Activated CD4-positive, alpha-beta T cell treated with anti-CD3 and anti-CD28 coated beads for 36 hours (primary cell): ENCODE results near the gene COQ4. TPM values are rescaled to one million over a fixed set of nuclear protein-coding genes. Genes with fewer than 3 reads are reported as not detected.
"Not testable (repeated sequence)": the region's sequence is repeated elsewhere in the genome, so short reads cannot be mapped to it uniquely, and the experiment has no call there.

Experiments used
- ATAC-seq: fragments of 200-7000 bp; cut with Tn5 transposase; one replicate; pipeline ENCODE4 v1.10.0; 2021; ENCODE audit warnings: mild to moderate bottlenecking, moderate library complexity
- CTCF ChIA-PET: fragments of 350-600 bp; sonication (Branson Sonifier 250); formaldehyde crosslinking; loops from one replicate; lab custom pipeline; 2021; ENCODE audit warnings: antibody characterized with exemption; lab: Charles Lee
- POLR2A ChIA-PET: fragments of 350-600 bp; sonication (Branson Sonifier 250); formaldehyde crosslinking; loops from one replicate; lab custom pipeline; 2021; ENCODE audit warnings: antibody characterized with exemption, inconsistent platforms; lab: Charles Lee
- DNase-seq: peaks from one replicate; pipeline ENCODE4 v3.0.0-alpha.2; 2020
- H3K27ac Mint-ChIP-seq: one replicate; pipeline ENCODE4 v1.8.0; 2021; ENCODE audit warnings: mixed read lengths
- H3K27me3 Mint-ChIP-seq: one replicate; pipeline ENCODE4 v1.8.0; 2021; ENCODE audit warnings: mixed read lengths
- H3K36me3 Mint-ChIP-seq: one replicate; pipeline ENCODE4 v1.8.0; 2021; ENCODE audit warnings: low read depth, mixed read lengths
- H3K4me1 Mint-ChIP-seq: one replicate; pipeline ENCODE4 v1.8.0; 2021; ENCODE audit warnings: mixed read lengths
- H3K4me3 Mint-ChIP-seq: one replicate; pipeline ENCODE4 v1.8.0; 2021; ENCODE audit warnings: mild to moderate bottlenecking, moderate library complexity, mixed read lengths
- H3K9me3 Mint-ChIP-seq: one replicate; pipeline ENCODE4 v1.8.0; 2021; ENCODE audit warnings: low read depth, mixed read lengths
- intact Hi-C, 2 experiments: fragments of 100-400 bp; cut with DNase I in 1 of 2; cut with micrococcal nuclease in 1 of 2; formaldehyde crosslinking; loops; one replicate each; pipeline versions ENCODE4 v1.14.2 to v1.15.1; 2022 to 2024; cut with DNase I, micrococcal nuclease
- total RNA-seq, 2 experiments: library from RNA; stranded (reverse); gene quantifications; one replicate each; pipeline ENCODE4 v1.2.3, GENCODE V29; 2021

The COQ4 gene
- total RNA-seq, 2 experiments from 2014 or later: 32.1 to 38.8 TPM

DNA sequence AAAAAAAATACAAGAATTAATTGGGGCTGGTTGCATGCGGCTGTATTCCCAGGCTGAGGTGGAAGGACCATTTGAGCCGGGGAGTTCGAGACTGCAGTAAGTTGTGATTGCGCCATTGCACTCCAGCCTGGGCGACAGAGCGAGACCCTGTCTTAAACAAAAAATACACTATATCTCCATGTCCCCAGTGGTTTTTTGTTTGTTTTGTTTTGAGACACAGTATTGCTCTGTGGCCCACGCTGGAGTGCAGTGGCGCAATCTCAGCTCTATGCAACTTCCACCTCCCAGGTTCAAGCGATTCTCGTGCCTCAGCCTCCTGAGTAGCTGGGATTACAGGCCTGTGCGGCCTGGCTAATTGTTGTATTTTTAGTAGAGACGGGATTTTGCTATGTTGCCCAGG, 1.2 kb downstream of the COQ4 start:
- H3K9me3 Mint-ChIP-seq: no peaks in the 10 kb centered on the region
- CTCF ChIA-PET: interaction anchor here (0.9 to 2.0 kb wide), 2 partner anchors 18 to 29 kb away, joined by 3 to 9 read pairs; no protein-coding TSS in a partner anchor

DNA sequence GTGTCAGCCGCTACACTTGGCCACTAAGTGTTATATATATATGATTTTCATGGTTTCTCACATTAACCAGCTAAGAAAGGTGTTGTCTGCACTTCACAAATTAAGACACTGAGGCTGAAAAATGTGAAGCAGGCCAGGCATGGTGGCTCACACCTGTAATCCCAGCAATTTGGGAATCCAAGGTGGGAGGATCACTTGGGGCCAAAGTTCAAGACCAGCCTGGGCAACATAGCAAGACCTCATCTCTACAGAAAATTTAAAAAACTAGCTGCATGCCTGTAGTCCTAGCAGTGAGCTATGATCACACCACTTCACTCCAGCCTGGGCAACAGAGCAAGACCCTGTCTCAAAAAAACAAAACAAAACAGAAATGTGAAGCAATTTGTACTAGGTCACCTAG, 1.8 kb downstream of the COQ4 start:
- no peaks in the 10 kb centered on the region for H3K27me3 Mint-ChIP-seq
- no peak for DNase-seq
- intact Hi-C loops: loop anchor here (5.0 kb wide), 3 partner anchors 132 to 607 kb away; partner anchors contain the start of genes CIZ1 (in 1 of the 2), PTGES2 (in 1 of the 2), PTRH1 (in 1 of the 2) and TTC16 (in 1 of the 2)
- POLR2A ChIA-PET: interaction anchor here (0.7 kb wide), 2 partner anchors 25 to 38 kb away, joined by 3 read pairs; no protein-coding TSS in a partner anchor
- CTCF ChIA-PET: interaction anchor here (0.7 to 2.0 kb wide), 3 partner anchors 17 to 46 kb away, joined by 3 to 9 read pairs (median 4); no protein-coding TSS in a partner anchor
- H3K4me3 Mint-ChIP-seq: peak overlapping the region; percentile 87
- H3K27ac Mint-ChIP-seq: no peak overlapping the region
- H3K9me3 Mint-ChIP-seq: no peaks in the 10 kb centered on the region
- no peak for ATAC-seq
- peaks cover 19% of the 10 kb centered on the region for H3K36me3 Mint-ChIP-seq
- H3K4me1 Mint-ChIP-seq: peaks cover 19% of the 10 kb centered on the region

More for the DNA sequence above, 1.2 kb downstream of the COQ4 start:
- peaks cover 19% of the 10 kb centered on the region for H3K4me1 Mint-ChIP-seq
- H3K27ac Mint-ChIP-seq: peak overlapping the region; percentile 88
- no peak for DNase-seq
- POLR2A ChIA-PET: interaction anchor here (0.7 kb wide), 1 partner anchor 39 kb away, joined by 3 read pairs; no protein-coding TSS in a partner anchor
- no peak for ATAC-seq
- peak overlapping the region; percentile 87 for H3K4me3 Mint-ChIP-seq
- peaks cover 19% of the 10 kb centered on the region for H3K36me3 Mint-ChIP-seq
- intact Hi-C loops: loop anchor here (1.0 to 5.0 kb wide), 5 partner anchors 17 to 1303 kb away; partner anchors contain the start of genes CIZ1 (in 1 of the 2), NTMT1 (in 1 of the 2), PTGES2 (in 1 of the 2) and PTRH1 (in 1 of the 2)
- H3K27me3 Mint-ChIP-seq: no peaks in the 10 kb centered on the region

DNA sequence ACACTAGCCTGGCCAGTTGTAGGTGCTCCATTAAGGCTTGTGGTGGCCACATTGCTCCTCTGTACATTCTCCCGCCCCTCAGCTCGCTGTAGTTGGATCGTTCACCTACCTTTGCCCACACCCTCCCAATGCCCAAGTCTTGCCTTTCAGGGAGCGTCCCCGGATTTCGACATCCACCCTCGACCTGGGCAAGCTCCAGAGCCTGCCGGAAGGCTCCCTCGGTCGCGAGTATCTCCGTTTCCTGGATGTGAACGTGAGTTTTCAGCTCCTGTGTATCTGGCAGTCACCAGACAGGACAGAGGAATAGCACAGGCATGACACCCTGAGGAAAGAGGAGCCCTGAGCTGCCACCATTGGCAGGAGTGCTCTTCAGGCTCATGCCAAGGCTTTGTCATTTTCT, 3.0 kb downstream of the COQ4 start:
- H3K27ac Mint-ChIP-seq: peak overlapping the region; percentile 10
- DNase-seq (no peak), ATAC-seq (no peak)
- intact Hi-C loops: no loop called here
- H3K9me3 Mint-ChIP-seq: no peaks in the 10 kb centered on the region
- H3K27me3 Mint-ChIP-seq: no peaks in the 10 kb centered on the region
- POLR2A ChIA-PET: no interaction called here
- CTCF ChIA-PET: no interaction called here
- H3K4me3 Mint-ChIP-seq: no peak overlapping the region
- peaks cover 19% of the 10 kb centered on the region for H3K4me1 Mint-ChIP-seq
- H3K36me3 Mint-ChIP-seq: peaks cover 19% of the 10 kb centered on the region

DNA sequence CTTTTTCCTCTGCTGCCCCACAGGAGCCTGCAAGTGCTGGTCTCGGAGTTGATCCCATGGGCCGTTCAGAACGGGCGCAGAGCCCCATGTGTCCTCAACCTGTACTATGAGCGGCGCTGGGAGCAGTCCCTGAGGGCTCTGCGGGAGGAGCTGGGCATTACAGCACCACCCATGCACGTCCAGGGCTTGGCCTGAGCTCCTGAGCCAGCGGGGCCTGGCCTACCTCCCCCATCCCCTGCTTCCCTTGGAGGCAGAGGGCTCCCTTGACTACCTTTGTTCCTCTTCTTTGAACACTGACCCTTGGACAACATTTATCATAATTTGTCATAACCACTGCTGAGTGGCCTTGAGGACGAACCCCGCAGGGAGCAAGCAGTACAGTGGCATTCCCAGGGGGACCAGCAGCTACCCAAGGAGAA, 10.8 kb downstream of the COQ4 start:
- Mint-ChIP-seq H3K4me1 (no peaks in the 10 kb centered on the region), H3K27ac (no peak overlapping the region), H3K36me3 (peaks cover 11% of the 10 kb centered on the region), H3K9me3 (no peaks in the 10 kb centered on the region), H3K4me3 (no peak overlapping the region), H3K27me3 (no peaks in the 10 kb centered on the region)
- no peak for ATAC-seq
- ChIA-PET POLR2A (no interaction called here), CTCF (no interaction called here)
- intact Hi-C loops: no loop called here
- DNase-seq: no peak

DNA sequence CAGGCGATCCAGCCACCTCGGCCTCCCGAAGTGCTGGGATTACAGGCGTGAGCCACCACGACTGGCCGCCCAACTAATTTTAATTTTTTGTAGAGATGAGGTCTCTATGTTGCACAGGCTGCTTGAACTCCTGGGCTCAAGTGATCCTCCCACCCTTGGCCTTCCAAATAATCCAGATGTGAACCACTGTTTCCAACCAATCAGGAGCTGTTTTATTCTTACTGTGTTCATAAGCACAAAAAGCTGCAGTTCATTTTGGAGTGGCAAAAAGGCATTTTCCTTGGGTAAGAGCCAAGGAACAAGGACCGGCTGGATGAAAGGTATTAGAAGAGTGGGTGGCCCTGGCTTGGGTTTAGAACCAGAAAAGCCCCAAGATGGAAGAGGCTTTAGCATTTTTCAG, 12.5 kb downstream of the COQ4 start:
- intact Hi-C loops: no loop called here
- Mint-ChIP-seq H3K4me3 (no peak overlapping the region), H3K27ac (no peak overlapping the region), H3K27me3 (no peaks in the 10 kb centered on the region), H3K4me1 (peaks cover 2% of the 10 kb centered on the region), H3K9me3 (no peaks in the 10 kb centered on the region), H3K36me3 (peaks cover 11% of the 10 kb centered on the region)
- ATAC-seq (no peak), DNase-seq (no peak)
- CTCF ChIA-PET: interaction anchor here (0.9 kb wide), 1 partner anchor 17 kb away, joined by 3 read pairs; no protein-coding TSS in a partner anchor
- POLR2A ChIA-PET: no interaction called here

DNA sequence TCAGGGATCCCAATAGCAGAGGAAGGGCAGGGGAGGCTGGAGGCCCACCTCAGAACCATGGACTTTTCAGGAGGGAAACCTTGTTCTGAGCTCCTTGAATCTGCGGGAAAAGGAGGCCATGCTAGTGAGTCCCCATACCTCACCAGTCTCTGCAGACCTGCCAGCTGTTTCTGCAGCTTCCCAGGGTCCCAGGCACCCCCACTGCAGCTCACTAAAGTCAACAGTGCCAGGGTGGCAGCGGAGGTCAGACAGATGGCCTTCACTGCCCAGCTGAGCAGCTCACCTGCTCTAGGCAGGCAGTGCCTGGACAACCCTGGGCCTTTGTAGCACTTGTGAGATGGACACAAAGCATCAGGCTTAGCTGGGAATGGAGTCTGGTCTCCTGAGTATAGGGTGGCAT, 13.3 kb downstream of the COQ4 start:
- ChIA-PET CTCF (no interaction called here), POLR2A (no interaction called here)
- H3K27ac Mint-ChIP-seq: no peak overlapping the region
- H3K4me1 Mint-ChIP-seq: peaks cover 2% of the 10 kb centered on the region
- intact Hi-C loops: no loop called here
- H3K4me3 Mint-ChIP-seq: no peak overlapping the region
- no peaks in the 10 kb centered on the region for H3K9me3 Mint-ChIP-seq
- DNase-seq: no peak
- peaks cover 10% of the 10 kb centered on the region for H3K36me3 Mint-ChIP-seq
- no peaks in the 10 kb centered on the region for H3K27me3 Mint-ChIP-seq
- ATAC-seq: no peak

DNA sequence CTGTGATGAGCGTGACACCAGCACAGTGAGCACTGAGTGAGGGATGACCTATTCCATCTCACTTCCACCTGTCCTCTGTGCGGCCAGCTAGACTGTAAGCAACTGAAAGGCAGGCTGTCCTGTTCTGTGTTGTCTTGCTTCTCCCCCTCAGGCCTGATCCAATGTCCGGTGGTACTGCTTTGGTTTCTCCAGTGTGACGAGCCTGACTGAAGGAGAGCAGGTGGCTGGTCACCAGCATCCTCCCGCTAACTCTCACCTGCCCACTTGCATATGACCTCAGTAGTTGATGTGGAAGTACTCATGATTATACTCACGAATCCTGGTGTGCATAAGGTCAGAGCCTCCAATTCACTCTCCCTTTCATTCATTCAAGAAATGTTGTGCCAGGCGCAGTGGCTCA, 15.3 kb downstream of the COQ4 start:
- CTCF ChIA-PET: interaction anchor here (1.1 kb wide), 1 partner anchor 42 kb away, joined by 3 read pairs; no protein-coding TSS in a partner anchor
- ATAC-seq (no peak), DNase-seq (no peak)
- peaks cover 7% of the 10 kb centered on the region for H3K36me3 Mint-ChIP-seq
- H3K9me3 Mint-ChIP-seq: no peaks in the 10 kb centered on the region
- no peak overlapping the region for H3K4me3 Mint-ChIP-seq
- H3K27me3 Mint-ChIP-seq: no peaks in the 10 kb centered on the region
- no peak overlapping the region for H3K27ac Mint-ChIP-seq
- intact Hi-C loops: no loop called here
- H3K4me1 Mint-ChIP-seq: peaks cover 6% of the 10 kb centered on the region
- POLR2A ChIA-PET: no interaction called here

DNA sequence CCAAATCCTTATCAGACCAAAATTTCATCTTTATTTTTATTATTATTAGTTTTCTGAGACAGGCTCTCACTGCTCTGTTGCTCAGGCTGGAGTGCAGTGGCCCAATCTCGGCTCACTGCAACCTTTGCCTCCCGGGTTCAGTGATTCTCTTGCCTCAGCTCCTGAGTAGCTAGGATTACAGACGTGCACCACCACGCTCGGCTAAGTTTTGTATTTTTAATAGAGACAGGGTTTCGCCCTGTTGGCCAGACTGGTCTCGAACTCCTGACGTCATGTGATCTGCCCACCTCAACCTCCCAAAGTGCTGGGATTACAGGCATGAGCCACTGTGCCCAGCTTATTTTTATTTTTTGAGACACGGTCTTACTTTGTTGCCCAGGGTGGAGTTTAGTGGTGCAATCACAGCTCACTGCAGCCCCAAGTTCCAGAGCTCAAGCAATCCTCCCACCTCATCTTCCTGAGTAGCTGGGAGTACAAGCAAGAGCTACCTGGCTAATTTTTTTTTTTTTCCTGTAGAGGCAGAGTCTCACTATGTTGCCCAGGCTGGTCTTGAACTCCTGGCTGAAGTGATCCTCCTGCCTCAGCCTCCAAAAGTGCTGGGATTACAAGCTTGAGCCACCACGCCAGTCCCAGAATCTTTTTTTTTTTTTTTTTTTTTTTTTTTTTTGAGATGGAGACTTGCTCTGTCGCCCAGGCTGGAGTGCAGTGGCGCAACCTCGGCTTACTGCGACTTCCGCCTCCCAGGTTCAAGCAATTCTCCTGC, 16.4 kb downstream of the COQ4 start:
- H3K4me1 Mint-ChIP-seq, H3K9me3 Mint-ChIP-seq, H3K27me3 Mint-ChIP-seq, ATAC-seq, intact Hi-C loops, DNase-seq, H3K36me3 Mint-ChIP-seq, H3K27ac Mint-ChIP-seq: not testable (repeated sequence)
- CTCF ChIA-PET: interaction anchor here (1.1 to 1.4 kb wide), 2 partner anchors 21 to 44 kb away, joined by 3 to 5 read pairs; no protein-coding TSS in a partner anchor
- POLR2A ChIA-PET: interaction anchor here (0.6 kb wide), 3 partner anchors 19 to 588 kb away, joined by 3 to 7 read pairs (median 3); no protein-coding TSS in a partner anchor
- H3K4me3 Mint-ChIP-seq: peak overlapping the region; percentile 88

DNA sequence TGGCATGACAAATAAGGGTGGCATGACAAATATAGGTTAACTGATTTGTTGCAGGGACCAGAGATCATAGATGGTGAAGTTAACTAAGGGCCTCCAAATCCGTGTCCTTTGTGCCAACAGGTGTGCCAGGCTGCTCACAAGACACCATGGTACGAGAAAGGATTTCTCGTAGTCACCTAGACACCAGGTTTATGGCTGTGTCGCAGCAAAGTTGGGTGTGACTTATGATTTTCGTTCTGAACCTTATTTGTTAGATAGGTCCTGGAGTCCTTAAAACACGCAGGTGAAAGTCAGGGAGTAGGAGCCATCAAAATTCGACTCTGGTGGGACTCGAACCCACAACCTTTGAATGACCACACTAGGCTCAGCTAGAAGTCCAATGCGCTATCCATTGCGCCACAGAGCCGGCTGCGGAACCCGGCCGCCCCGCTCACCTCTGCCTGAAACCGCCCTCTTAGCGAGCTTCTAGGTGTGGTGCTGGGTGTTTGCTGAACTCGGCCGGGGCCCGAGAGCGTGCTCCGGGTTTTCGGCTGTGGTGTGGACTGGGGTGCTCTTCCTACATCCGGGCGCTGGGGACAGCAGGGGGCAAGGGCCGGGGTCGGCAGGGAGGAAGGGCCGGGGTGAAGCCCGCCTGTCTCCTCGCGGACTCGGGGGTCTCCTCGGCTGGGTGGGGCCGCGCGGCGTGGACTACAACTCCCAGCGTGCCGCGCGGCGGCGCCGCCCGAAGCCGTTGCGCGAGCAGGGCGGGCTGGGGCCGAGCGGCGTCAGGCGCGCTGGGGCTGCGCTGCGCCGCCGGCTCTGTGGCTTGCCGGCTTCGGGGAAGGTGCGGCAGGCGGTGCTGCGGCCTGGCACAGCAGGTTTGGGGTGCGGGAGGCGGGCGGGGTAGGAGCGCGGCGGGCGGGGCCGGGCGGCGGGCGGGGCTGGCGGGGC, 17.4 kb downstream of the COQ4 start, which contains the start of gene SLC27A4:
Gene SLC27A4, plus strand, starts transcription at position 767 of the 930 bp plus-strand sequence. CDS start 2,606 bp downstream, outside the sequence.
- Mint-ChIP-seq H3K4me3 (peak within 1 kb of the TSS; percentile 88), H3K4me1 (peaks cover 6% of the 10 kb centered on the region), H3K9me3 (no peaks in the 10 kb centered on the region), H3K27me3 (no peaks in the 10 kb centered on the region), H3K36me3 (peaks cover 9% of the 10 kb centered on the region), H3K27ac (peak within 1 kb of the TSS; percentile 83)
- CTCF ChIA-PET: interaction anchor here (0.6 to 1.4 kb wide), 3 partner anchors 20 to 1778 kb away, joined by 3 to 5 read pairs (median 3); no protein-coding TSS in a partner anchor
- POLR2A ChIA-PET: interaction anchor here (0.6 kb wide), 2 partner anchors 20 to 587 kb away, joined by 3 to 7 read pairs; no protein-coding TSS in a partner anchor
- peak; percentile 88 for DNase-seq
- intact Hi-C loops: loop anchor here (1.0 to 5.0 kb wide), 16 partner anchors 17 to 696 kb away; partner anchors contain the start of genes BBLN (in 1 of the 2), COQ4 (in 1 of the 2), DNM1 (in 1 of the 2) and DYNC2I2 (in 1 of the 2)
- peak; percentile 93 for ATAC-seq

DNA sequence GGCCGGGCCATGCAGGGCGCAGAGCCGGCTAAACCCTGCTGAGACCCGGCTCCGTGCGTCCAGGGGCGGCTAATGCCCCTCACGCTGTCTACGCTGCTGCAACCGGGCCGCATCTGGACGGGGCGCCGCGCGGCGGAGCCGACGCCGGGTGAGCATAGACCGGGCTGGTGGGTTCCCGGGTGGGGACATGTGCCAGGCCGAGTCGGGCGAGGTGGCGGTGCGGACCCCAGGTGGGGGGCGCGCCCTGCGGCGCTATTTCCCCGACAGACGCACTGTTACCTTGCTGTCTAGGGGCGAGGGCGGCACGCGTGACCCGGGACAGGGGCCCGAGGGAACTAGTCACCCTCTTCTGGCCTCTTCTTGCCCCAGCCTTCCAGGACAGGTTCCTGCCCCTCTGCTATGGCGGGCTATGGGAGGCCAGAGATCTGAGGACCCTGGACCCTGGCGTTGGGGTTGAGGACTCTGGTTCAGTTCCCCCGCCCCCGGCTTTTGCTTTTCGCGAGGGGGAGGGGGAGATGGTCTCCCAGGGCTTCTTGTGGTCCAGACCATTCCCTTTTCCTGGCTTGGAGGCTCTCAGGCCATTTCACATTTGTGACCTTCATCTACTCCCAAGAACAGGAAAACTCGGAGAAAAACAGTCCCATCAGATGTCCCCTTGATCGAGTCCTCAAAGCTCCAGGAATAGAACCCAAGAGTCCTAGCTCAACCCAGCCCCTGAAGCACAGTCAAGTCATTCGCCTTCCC, 18.2 kb downstream of the COQ4 start:
- CTCF ChIA-PET: interaction anchor here (0.6 to 1.7 kb wide), 27 partner anchors 9 to 292 kb away, joined by 3 to 13 read pairs (median 4); partner anchors contain the start of genes GOLGA2, SWI5 and URM1
- Mint-ChIP-seq H3K4me3 (peak overlapping the region; percentile 88), H3K4me1 (peaks cover 6% of the 10 kb centered on the region), H3K36me3 (peaks cover 9% of the 10 kb centered on the region), H3K27me3 (no peaks in the 10 kb centered on the region), H3K27ac (peak overlapping the region; percentile 83), H3K9me3 (no peaks in the 10 kb centered on the region)
- peak; percentile 45 for ATAC-seq
- DNase-seq: peak; percentile 34
- POLR2A ChIA-PET: interaction anchor here (0.5 to 1.2 kb wide), 5 partner anchors 18 to 273 kb away, joined by 3 read pairs; no protein-coding TSS in a partner anchor
- intact Hi-C loops: loop anchor here (1.0 to 5.0 kb wide), 18 partner anchors 18 to 695 kb away; partner anchors contain the start of genes BBLN (in 1 of the 2), CIZ1 (in 1 of the 2), COQ4 (in 1 of the 2) and DNM1 (in 1 of the 2)
